Fibroblast of pulmonary artery (primary cell): ENCODE results near the gene ACP1.
A peak's percentile ranks its signal among the peaks of the same experiment; 100 is the strongest.

Experiments used
- DNase-seq: peaks from one replicate; pipeline ENCODE4 v3.0.0-alpha.2; 2010; ENCODE audit warnings: low read depth
- H3K4me3 ChIP-seq: replicated peaks from 2 replicates; pipeline ENCODE4 v1.5.1; 2011; ENCODE audit warnings: low read depth, mild to moderate bottlenecking, control low read depth, low read length, moderate library complexity
- CTCF ChIP-seq: IDR thresholded peaks from 2 replicates; pipeline ENCODE4 v1.5.1; 2011; ENCODE audit warnings: mild to moderate bottlenecking, control low read depth, low read length, inconsistent platforms; ENCODE audit errors: missing control alignments

Gene ACP1

GRCh38 chr2:244547-244946 is 20.2 kb upstream of the ACP1 start:
- no peak overlapping the region for H3K4me3 ChIP-seq
- DNase-seq, result no peak
- no peak for TF ChIP-seq CTCF

GRCh38 chr2:246489-247144 is 18.1 kb upstream of the ACP1 start:
- no peak overlapping the region for H3K4me3 ChIP-seq
- TF ChIP-seq CTCF, result peak; percentile 71
- peak; percentile 86 for DNase-seq

- no peak for DNase-seq
- H3K4me3 ChIP-seq, result no peak overlapping the region
- TF ChIP-seq CTCF, result no peak
These were observed 16.0 kb upstream of the ACP1 start for GRCh38 chr2:248724-249123.

- H3K4me3 ChIP-seq, result no peak overlapping the region
- no peak for TF ChIP-seq CTCF
- DNase-seq, result no peak
These were observed 15.2 kb upstream of the ACP1 start for GRCh38 chr2:249538-250042.

GRCh38 chr2:252001-252602 is 12.6 kb upstream of the ACP1 start:
- no peak for DNase-seq

GRCh38 chr2:253202-253638 is 11.5 kb upstream of the ACP1 start:
- no peak for DNase-seq
- H3K4me3 ChIP-seq, result no peak overlapping the region
- TF ChIP-seq CTCF, result no peak

More at GRCh38 chr2:252001-252602, 12.6 kb upstream of the ACP1 start:
- H3K4me3 ChIP-seq, result no peak overlapping the region
- no peak for TF ChIP-seq CTCF
